Gastrocnemius medialis (tissue), 4 donors: ENCODE data around the gene GPRIN1.

ENCODE experiments used
- CTCF ChIP-seq, 5 experiments: fragments of 450-650 bp in 3 of 5; fragments of 200-600 bp in 2 of 5; sonication (generic) in 2 of 5; IDR thresholded peaks in 4 of 5; conservative IDR thresholded peaks in 1 of 5; 1 replicate in 4 of 5; 2 replicates in 1 of 5; pipeline ENCODE4 v1.5.1; 2016 to 2019; ENCODE audit warnings: antibody characterized with exemption in 5 of 5, mild to moderate bottlenecking in 3 of 5, moderate library complexity in 3 of 5
- POLR2A ChIP-seq, 2 donors: fragments of 450-650 bp; IDR thresholded peaks; one replicate each; pipeline ENCODE4 v1.6.1; 2017; ENCODE audit warnings: antibody characterized with exemption in 2 of 2, mild to moderate bottlenecking in 2 of 2, moderate library complexity in 2 of 2

GRCh38 chr5:176548967-176549444, 61.0 kb downstream of the GPRIN1 start, which contains the start of gene CDHR2:
- TF ChIP-seq POLR2A (IDR thresholded peaks at IDR 0.05): no peak
- no peak for TF ChIP-seq CTCF (IDR thresholded peaks at IDR 0.05 in 4 of 5, conservative IDR thresholded peaks at IDR 0.05 in 1 of 5)
